Breast epithelium (tissue), 3 donors: ENCODE data around the gene ARMC12.

ENCODE experiments used
- CTCF ChIP-seq, 3 donors: fragments of 450-650 bp; IDR thresholded peaks; one replicate each; pipeline ENCODE4 v1.5.1; 2016 to 2017; ENCODE audit warnings: antibody characterized with exemption in 3 of 3, mild to moderate bottlenecking in 3 of 3, moderate library complexity in 3 of 3
- POLR2A ChIP-seq: fragments of 450-650 bp; IDR thresholded peaks from one replicate; pipeline ENCODE4 v1.6.1; 2016; ENCODE audit warnings: antibody characterized with exemption, mild to moderate bottlenecking, moderate library complexity
- POLR2AphosphoS5 ChIP-seq, 3 donors: sonication (generic); formaldehyde crosslinking; IDR thresholded peaks; one replicate each; pipeline ENCODE4 v1.6.1; 2017; ENCODE audit warnings: antibody characterized with exemption in 3 of 3

DNA sequence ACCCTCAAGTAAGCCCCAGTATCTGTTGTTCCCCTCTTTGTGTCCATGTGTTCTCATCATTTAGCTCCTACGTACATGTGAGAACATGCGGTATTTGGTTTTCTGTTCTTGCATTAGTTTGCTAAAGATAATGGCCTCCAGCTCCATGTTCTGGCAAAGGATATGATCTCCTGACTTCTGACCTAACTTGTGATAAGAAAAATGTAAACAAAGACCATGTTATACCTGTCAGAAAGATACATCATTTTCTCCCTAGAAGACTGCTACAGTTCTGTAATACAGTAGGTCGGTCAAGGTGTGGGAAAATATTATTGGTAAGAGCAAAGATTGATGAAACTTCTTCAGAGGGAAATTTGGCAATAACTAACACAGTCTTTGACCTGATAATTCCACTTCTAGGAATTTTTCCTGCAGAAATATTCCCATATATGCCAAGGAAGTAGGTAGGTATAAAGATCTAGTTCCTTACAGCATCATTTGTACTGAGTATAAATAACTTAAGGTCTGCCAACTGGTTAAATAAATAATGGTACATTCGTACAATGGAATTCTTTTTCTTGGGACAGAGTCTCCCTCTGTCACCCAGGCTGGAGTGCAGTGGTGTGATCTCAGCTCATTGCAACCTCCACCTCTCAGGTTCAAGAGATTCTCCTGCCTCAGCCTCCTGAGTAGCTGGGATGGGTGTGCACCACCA, 29.0 kb upstream of the ARMC12 start:
- TF ChIP-seq CTCF (IDR thresholded peaks at IDR 0.05) (no peak), POLR2AphosphoS5 (IDR thresholded peaks at IDR 0.05) (no peak), POLR2A (no peak)
